MM.1S (cell line): ENCODE measurements around the gene HOXA6.

Source experiments
- CTCF ChIP-seq: fragments of 300-600 bp; sonication (generic); IDR thresholded peaks from 2 replicates; pipeline ENCODE4 v1.5.1; 2016; ENCODE audit warnings: antibody characterized with exemption, low read length, mixed read lengths
- EZH2 ChIP-seq: fragments of 300-600 bp; sonication (generic); optimal IDR thresholded peaks from 2 replicates; pipeline ENCODE3; 2017; ENCODE audit warnings: low read depth, mild to moderate bottlenecking, antibody characterized with exemption, low read length, mixed read lengths
- EZH2phosphoT487 ChIP-seq: fragments of 300-600 bp; sonication (generic); IDR thresholded peaks from 2 replicates; pipeline ENCODE4 v1.6.1; 2018; ENCODE audit warnings: antibody characterized with exemption, low read length

GRCh38 chr7:27172823-27173510 lies 25.4 kb upstream of the HOXA6 start:
- TF ChIP-seq CTCF (no peak), EZH2 (no peak), EZH2phosphoT487 (no peak)
